ENCODE results near the gene UNC5B. TPM values are rescaled to one million over a fixed set of nuclear protein-coding genes. Genes with fewer than 3 reads are reported as not detected.

Gene UNC5B
- total RNA-seq, 4 donors from 2014 or later, result 4.2 to 17.6 (median 8.0) TPM

- 91 to 97% methylated on average over 3 of the region's 3 CpGs for WGBS, 2 donors
- no peak for TF ChIP-seq POLR2A (IDR thresholded peaks at IDR 0.05)
- TF ChIP-seq, protein P1, sequence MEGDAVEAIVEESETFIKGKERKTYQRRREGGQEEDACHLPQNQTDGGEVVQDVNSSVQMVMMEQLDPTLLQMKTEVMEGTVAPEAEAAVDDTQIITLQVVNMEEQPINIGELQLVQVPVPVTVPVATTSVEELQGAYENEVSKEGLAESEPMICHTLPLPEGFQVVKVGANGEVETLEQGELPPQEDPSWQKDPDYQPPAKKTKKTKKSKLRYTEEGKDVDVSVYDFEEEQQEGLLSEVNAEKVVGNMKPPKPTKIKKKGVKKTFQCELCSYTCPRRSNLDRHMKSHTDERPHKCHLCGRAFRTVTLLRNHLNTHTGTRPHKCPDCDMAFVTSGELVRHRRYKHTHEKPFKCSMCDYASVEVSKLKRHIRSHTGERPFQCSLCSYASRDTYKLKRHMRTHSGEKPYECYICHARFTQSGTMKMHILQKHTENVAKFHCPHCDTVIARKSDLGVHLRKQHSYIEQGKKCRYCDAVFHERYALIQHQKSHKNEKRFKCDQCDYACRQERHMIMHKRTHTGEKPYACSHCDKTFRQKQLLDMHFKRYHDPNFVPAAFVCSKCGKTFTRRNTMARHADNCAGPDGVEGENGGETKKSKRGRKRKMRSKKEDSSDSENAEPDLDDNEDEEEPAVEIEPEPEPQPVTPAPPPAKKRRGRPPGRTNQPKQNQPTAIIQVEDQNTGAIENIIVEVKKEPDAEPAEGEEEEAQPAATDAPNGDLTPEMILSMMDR (IDR thresholded peaks at IDR 0.05), result no peak
- intact Hi-C loops (cut with DNase I; ENCODE audit: low total_unique reads), result no loop called here
- H3K4me3 ChIP-seq (ENCODE audit: low read depth, poor library complexity, severe bottlenecking), result no peak overlapping the region
- no peak for DNase-seq (ENCODE audit: low spot score in 2 of 2)
These were observed 94.6 kb downstream of the UNC5B start for GRCh38 chr10:71306979-71307378.

DNA sequence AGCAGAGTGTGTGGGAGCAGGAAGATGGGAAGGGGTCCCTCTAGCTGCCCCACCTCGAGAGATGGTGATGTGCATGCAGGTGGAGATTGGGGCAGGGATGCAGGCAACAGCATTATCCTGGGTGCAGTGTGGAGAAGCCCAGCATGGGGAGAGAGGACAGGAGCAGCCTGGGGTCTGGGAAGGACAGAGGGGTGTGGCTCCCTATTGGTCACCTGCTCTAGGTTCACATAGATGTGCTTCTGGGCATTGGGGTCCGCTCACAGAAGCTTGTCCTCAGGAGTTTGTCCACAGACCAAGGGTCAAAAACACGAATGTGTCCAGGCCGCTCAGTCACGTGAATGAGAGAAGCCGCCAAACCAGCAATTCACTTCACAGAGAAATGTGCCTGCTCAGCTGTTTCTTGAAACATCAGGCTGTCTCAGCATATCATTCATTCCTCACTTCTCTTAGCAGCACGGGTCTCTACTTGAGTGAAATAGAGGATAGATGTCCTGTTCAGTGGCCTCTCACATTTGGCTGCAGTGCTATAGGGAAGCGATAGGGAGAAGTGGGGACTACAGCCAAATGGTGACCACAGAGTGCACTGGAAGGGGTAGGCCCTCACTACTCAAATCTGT, 95.2 kb downstream of the UNC5B start:
- TF ChIP-seq, protein P1 (IDR thresholded peaks at IDR 0.05), result no peak
- no peak for TF ChIP-seq POLR2A (IDR thresholded peaks at IDR 0.05)
- DNase-seq (ENCODE audit: low spot score in 2 of 2), result no peak
- intact Hi-C loops (cut with DNase I; ENCODE audit: low total_unique reads), result no loop called here
- no peak overlapping the region for H3K4me3 ChIP-seq (ENCODE audit: low read depth, poor library complexity, severe bottlenecking)
- whole genome bisulfite sequencing, 2 donors, result 66 to 71% methylated on average over 8 of the region's 8 CpGs

- DNase-seq (ENCODE audit: low spot score in 2 of 2), result no peak
- TF ChIP-seq POLR2A (IDR thresholded peaks at IDR 0.05), result no peak
- TF ChIP-seq, protein P1 (IDR thresholded peaks at IDR 0.05), result no peak
- 77 to 91% methylated on average over 1 to 2 of the region's 2 CpGs for WGBS, 2 donors
- intact Hi-C loops (cut with DNase I; ENCODE audit: low total_unique reads), result no loop called here
- no peak overlapping the region for H3K4me3 ChIP-seq (ENCODE audit: low read depth, poor library complexity, severe bottlenecking)
These were observed 95.9 kb downstream of the UNC5B start for GRCh38 chr10:71308244-71308643.

- intact Hi-C loops (cut with DNase I; ENCODE audit: low total_unique reads), result no loop called here
- DNase-seq (ENCODE audit: low spot score in 2 of 2), result no peak
- 76 to 79% methylated on average over 3 of the region's 3 CpGs for WGBS, 2 donors
- TF ChIP-seq POLR2A (IDR thresholded peaks at IDR 0.05), result no peak
- TF ChIP-seq, protein P1 (IDR thresholded peaks at IDR 0.05), result no peak
- no peak overlapping the region for H3K4me3 ChIP-seq (ENCODE audit: low read depth, poor library complexity, severe bottlenecking)
These were observed 96.6 kb downstream of the UNC5B start for GRCh38 chr10:71308985-71309384.

DNA sequence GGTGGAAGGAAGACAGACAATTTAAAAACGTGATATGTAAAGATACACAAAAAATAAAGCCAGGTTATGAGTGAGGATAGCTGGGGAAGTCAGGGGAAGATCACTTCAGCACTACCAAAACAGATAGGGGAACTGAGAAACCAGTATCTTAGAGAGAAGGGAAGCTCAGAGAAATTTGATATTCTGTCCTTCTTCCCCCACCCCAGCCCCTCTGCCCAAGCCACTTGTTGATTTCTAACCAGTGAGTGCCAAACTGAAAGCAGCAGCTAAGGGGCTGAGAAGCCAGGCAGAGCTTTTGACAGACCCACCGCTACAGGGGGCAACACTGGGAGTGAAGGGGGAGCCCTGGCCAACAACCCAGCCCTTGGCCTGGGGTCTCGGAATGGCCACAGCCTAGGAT, 97.5 kb downstream of the UNC5B start:
- WGBS, 2 donors, result 61 to 68% methylated on average over 3 of the region's 3 CpGs
- intact Hi-C loops (cut with DNase I; ENCODE audit: low total_unique reads), result no loop called here
- no peak overlapping the region for H3K4me3 ChIP-seq (ENCODE audit: low read depth, poor library complexity, severe bottlenecking)
- no peak for DNase-seq (ENCODE audit: low spot score in 2 of 2)
- TF ChIP-seq, protein P1 (IDR thresholded peaks at IDR 0.05), result no peak
- no peak for TF ChIP-seq POLR2A (IDR thresholded peaks at IDR 0.05)

- no peak for TF ChIP-seq POLR2A (IDR thresholded peaks at IDR 0.05)
- TF ChIP-seq, protein P1 (IDR thresholded peaks at IDR 0.05), result no peak
- no peak overlapping the region for H3K4me3 ChIP-seq (ENCODE audit: low read depth, poor library complexity, severe bottlenecking)
- 54 to 64% methylated on average over 1 of the region's 1 CpG for WGBS, 2 donors
- no peak for DNase-seq (ENCODE audit: low spot score in 2 of 2)
- intact Hi-C loops (cut with DNase I; ENCODE audit: low total_unique reads), result no loop called here
These were observed 99.8 kb downstream of the UNC5B start for GRCh38 chr10:71312220-71312619.
